ENCODE measurements around the gene PLXDC2. TPM values are rescaled to one million over a fixed set of nuclear protein-coding genes. Genes with fewer than 3 reads are reported as not detected.

The PLXDC2 gene
- polyA plus RNA-seq, 2 of the 4 experiments (the other 2 are of a cell fraction) = 0.08 to 0.09 TPM

DNA sequence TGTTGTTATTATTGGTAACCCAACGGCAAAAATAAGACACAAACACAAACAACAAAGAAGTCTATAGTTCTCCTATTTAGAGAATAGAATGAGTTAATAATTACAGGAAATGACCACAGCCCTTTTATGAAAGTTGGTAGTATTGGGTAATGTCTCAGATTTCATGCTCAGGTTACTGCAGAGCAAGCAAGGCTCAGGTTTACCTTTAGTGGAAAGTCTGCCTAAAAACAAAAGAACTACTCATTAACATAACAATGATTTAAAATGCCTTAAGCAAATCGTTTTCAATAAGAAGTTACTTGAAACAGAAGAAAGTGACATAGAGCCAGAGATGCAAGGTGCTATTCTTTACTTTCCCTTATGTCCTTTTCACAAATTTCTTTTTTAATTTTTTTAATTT lies 441.2 kb downstream of the PLXDC2 start:
- Histone ChIP-seq H3K4me1 (no peaks in the 10 kb centered on the region), H3K4me2 (no peak overlapping the region), H3K27ac (no peak overlapping the region), H3K9me3 (0 out of 3 replicates have a peak, but pooled peaks cover 3% of the 10 kb centered on the region), H3K4me3 (no peak overlapping the region)
- 5% methylated on average over 2 of the region's 2 CpGs for WGBS (ENCODE audit: missing lambda C conversion rate)
- no peak for ATAC-seq
- no peak for DNase-seq (ENCODE audit: low read depth in 1 of 2, low spot score in 1 of 2)
- no peak for FAIRE-seq
- TF ChIP-seq KDM5A (IDR thresholded peaks at IDR 0.05) = no peak
- no peak for TF ChIP-seq GATA3 (IDR thresholded peaks at IDR 0.05; ENCODE audit: borderline replicate concordance)
- TF ChIP-seq RFX5 (IDR thresholded peaks at IDR 0.05) = no peak
- TF ChIP-seq PHF8 (IDR thresholded peaks at IDR 0.05; ENCODE audit: borderline replicate concordance, low read depth) = no peak
- no peak for TF ChIP-seq NPAS2 (CRISPR knock-in tag; IDR thresholded peaks at IDR 0.05; ENCODE audit: borderline replicate concordance)
- POLR2A ChIA-PET = no interaction called here
- CTCF ChIA-PET = no interaction called here

DNA sequence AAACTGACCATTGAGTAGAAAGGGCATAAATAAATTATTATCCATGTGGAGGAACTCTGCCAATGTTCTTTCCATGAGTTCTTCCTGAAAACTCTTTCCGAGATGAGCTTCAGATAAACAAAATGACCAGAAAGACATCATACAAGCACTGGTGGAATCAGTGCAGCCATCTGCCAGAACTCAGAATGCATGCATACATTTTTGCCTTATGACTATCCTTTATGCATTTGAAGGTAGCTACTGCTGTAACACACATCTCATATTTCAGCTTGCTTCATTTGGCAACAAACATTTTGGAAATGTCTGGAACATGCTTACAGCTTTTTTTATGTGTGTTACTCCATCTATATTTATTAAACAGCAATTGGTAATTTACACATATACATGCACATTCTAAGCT lies 448.9 kb downstream of the PLXDC2 start:
- WGBS (ENCODE audit: missing lambda C conversion rate) = 3% methylated on average over 1 of the region's 1 CpG

DNA sequence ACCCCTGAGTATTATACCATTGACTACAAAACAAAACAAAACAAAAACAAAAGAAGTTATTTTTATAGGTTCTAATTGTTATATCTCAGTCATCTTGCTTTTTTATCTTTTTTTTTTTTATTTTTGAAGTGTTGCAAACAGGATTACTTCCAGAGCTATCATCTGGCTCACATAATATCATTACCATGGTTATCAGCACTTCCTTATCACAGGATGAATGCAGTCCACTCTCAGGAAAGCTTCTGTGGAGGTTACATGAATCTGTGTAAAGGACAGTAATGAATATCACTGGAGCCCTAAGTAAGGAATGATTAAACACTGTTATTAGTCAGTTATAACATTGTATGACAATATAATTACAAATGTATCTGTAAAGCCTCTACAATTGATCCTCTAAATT lies 451.5 kb downstream of the PLXDC2 start:
- DNase-seq (ENCODE audit: low read depth in 1 of 2, low spot score in 1 of 2) (no peak), FAIRE-seq (no peak), ATAC-seq (no peak)
- CTCF ChIA-PET = no interaction called here
- POLR2A ChIA-PET = no interaction called here
- no peaks in the 10 kb centered on the region for H3K9me3 ChIP-seq
- no peak overlapping the region for H3K4me3 ChIP-seq
- H3K4me2 ChIP-seq = no peak overlapping the region
- TF ChIP-seq RCOR1 (IDR thresholded peaks at IDR 0.05; ENCODE audit: low read depth, low read length) = no peak
- no peak for TF ChIP-seq ZFP36 (IDR thresholded peaks at IDR 0.05; ENCODE audit: borderline replicate concordance, partially characterized antibody)
- no peak for TF ChIP-seq TFCP2L1 (CRISPR knock-in tag; IDR thresholded peaks at IDR 0.05)
- TF ChIP-seq HOXB13 (CRISPR knock-in tag; IDR thresholded peaks at IDR 0.05; ENCODE audit: low read depth) = no peak
- no peak for TF ChIP-seq ESRRA (IDR thresholded peaks at IDR 0.05; ENCODE audit: borderline replicate concordance, low read length)
- no peak for TF ChIP-seq SMC3 (IDR thresholded peaks at IDR 0.05)
- TF ChIP-seq CBX2 (IDR thresholded peaks at IDR 0.05; ENCODE audit: borderline replicate concordance, low read depth) = no peak
- no peak for TF ChIP-seq MAFK (IDR thresholded peaks at IDR 0.05; ENCODE audit: partially characterized antibody)
- TF ChIP-seq FOSL2 (IDR thresholded peaks at IDR 0.05) = no peak
- TF ChIP-seq FOSL2 (CRISPR knock-in tag; IDR thresholded peaks at IDR 0.05) = no peak
- TF ChIP-seq, protein P1, sequence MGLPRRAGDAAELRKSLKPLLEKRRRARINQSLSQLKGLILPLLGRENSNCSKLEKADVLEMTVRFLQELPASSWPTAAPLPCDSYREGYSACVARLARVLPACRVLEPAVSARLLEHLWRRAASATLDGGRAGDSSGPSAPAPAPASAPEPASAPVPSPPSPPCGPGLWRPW (IDR thresholded peaks at IDR 0.05) = no peak
- TF ChIP-seq EP300 (IDR thresholded peaks at IDR 0.05) = no peak
- H3K27ac ChIP-seq = no peak overlapping the region
- H3K4me1 ChIP-seq = no peaks in the 10 kb centered on the region

More for the DNA sequence above, 448.9 kb downstream of the PLXDC2 start:
- no peak overlapping the region for H3K27ac ChIP-seq
- H3K9me3 ChIP-seq = 0 out of 3 replicates have a peak, but pooled peaks cover 3% of the 10 kb centered on the region
- ChIA-PET POLR2A (no interaction called here), CTCF (no interaction called here)
- DNase-seq (ENCODE audit: low read depth in 1 of 2, low spot score in 1 of 2) = no peak
- no peaks in the 10 kb centered on the region for H3K4me1 ChIP-seq
- TF ChIP-seq HOXA7 (CRISPR knock-in tag; IDR thresholded peaks at IDR 0.05) = no peak
- TF ChIP-seq ESRRA (IDR thresholded peaks at IDR 0.05; ENCODE audit: borderline replicate concordance, low read length) = no peak
- TF ChIP-seq SREBF2 (IDR thresholded peaks at IDR 0.05) = no peak
- TF ChIP-seq, protein P1 (IDR thresholded peaks at IDR 0.05) = no peak
- TF ChIP-seq JUN (IDR thresholded peaks at IDR 0.05) = no peak
- no peak for TF ChIP-seq EHMT2 (IDR thresholded peaks at IDR 0.05; ENCODE audit: low read depth)
- TF ChIP-seq NR3C1 (IDR thresholded peaks at IDR 0.05) = no peak
- TF ChIP-seq, protein P2, sequence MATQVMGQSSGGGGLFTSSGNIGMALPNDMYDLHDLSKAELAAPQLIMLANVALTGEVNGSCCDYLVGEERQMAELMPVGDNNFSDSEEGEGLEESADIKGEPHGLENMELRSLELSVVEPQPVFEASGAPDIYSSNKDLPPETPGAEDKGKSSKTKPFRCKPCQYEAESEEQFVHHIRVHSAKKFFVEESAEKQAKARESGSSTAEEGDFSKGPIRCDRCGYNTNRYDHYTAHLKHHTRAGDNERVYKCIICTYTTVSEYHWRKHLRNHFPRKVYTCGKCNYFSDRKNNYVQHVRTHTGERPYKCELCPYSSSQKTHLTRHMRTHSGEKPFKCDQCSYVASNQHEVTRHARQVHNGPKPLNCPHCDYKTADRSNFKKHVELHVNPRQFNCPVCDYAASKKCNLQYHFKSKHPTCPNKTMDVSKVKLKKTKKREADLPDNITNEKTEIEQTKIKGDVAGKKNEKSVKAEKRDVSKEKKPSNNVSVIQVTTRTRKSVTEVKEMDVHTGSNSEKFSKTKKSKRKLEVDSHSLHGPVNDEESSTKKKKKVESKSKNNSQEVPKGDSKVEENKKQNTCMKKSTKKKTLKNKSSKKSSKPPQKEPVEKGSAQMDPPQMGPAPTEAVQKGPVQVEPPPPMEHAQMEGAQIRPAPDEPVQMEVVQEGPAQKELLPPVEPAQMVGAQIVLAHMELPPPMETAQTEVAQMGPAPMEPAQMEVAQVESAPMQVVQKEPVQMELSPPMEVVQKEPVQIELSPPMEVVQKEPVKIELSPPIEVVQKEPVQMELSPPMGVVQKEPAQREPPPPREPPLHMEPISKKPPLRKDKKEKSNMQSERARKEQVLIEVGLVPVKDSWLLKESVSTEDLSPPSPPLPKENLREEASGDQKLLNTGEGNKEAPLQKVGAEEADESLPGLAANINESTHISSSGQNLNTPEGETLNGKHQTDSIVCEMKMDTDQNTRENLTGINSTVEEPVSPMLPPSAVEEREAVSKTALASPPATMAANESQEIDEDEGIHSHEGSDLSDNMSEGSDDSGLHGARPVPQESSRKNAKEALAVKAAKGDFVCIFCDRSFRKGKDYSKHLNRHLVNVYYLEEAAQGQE (IDR thresholded peaks at IDR 0.05) = no peak
- no peak for TF ChIP-seq CHD4 (IDR thresholded peaks at IDR 0.05; ENCODE audit: borderline replicate concordance)
- no peak for TF ChIP-seq HOXB13 (CRISPR knock-in tag; IDR thresholded peaks at IDR 0.05; ENCODE audit: low read depth)
- no peak for TF ChIP-seq MYC (IDR thresholded peaks at IDR 0.05; ENCODE audit: borderline replicate concordance, low read length)
- no peak for TF ChIP-seq TP53 (CRISPR knock-in tag; IDR thresholded peaks at IDR 0.05)
- TF ChIP-seq CHD2 (IDR thresholded peaks at IDR 0.05; ENCODE audit: low read length, partially characterized antibody) = no peak
- TF ChIP-seq EP300 (IDR thresholded peaks at IDR 0.05) = no peak
- TF ChIP-seq, protein P3, sequence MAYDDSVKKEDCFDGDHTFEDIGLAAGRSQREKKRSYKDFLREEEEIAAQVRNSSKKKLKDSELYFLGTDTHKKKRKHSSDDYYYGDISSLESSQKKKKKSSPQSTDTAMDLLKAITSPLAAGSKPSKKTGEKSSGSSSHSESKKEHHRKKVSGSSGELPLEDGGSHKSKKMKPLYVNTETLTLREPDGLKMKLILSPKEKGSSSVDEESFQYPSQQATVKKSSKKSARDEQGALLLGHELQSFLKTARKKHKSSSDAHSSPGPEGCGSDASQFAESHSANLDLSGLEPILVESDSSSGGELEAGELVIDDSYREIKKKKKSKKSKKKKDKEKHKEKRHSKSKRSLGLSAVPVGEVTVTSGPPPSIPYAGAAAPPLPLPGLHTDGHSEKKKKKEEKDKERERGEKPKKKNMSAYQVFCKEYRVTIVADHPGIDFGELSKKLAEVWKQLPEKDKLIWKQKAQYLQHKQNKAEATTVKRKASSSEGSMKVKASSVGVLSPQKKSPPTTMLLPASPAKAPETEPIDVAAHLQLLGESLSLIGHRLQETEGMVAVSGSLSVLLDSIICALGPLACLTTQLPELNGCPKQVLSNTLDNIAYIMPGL (CRISPR knock-in tag; IDR thresholded peaks at IDR 0.05; ENCODE audit: borderline replicate concordance) = no peak
- TF ChIP-seq RFX5 (IDR thresholded peaks at IDR 0.05) = no peak
- no peak for TF ChIP-seq RAD21 (conservative IDR thresholded peaks at IDR 0.05 in 1 of 2, IDR thresholded peaks at IDR 0.05 in 1 of 2)
- no peak for ATAC-seq
- FAIRE-seq = no peak
- H3K4me3 ChIP-seq = no peak overlapping the region
- H3K4me2 ChIP-seq = no peak overlapping the region

Data from A549 (cell line).